Measurements from ENCODE around the gene TRIM62.
A peak's percentile ranks its signal among the peaks of the same experiment; 100 is the strongest.

Gene TRIM62

DNA sequence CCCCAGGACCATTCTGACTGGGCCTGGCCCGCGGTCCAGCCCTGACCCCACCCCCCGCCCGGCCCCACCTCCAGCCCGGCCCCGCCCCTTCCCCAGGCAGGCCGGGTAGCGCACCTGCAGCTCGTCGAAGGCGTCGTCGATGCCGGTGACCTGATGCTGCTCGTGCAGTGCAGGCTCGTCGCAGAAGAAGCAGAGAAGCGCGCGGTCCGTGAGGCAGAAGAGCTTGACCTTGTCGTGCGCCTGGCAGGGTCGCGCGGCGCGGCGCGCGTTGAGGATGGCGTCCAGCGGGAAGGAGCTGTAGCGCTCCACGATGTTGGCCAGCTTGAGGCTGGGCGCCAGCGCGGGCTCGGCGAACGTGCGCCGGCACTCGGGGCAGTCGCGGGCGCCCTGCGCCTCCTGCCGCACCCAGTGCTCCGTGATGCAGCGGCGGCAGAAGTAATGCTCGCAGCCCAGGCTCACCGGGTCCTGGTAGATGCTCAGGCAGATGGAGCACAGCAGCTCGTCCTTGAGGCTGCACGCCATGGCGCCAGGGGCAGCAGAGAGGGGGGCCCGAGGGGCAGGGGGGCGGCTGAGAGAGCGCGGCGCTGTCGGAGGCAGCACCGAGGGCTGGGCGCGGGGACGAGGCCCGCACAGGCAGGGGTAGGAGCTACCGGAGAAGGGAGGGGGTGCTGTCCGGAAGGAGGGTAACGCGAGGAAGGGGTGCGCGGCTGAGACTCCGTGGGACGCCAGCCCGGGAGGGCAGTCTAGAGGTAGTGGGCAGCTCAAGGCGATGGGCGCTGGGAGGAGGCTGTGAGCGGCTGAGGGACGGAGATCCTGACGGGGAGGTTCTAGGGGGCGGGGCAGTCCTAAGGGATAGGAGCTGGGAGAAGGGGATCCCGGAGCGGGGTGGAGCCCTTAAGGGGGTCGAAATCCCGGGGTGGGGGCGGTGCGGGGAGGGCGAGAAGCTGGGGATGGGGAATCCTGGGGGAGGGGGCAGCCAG, 642 bp downstream of the TRIM62 start:
- H3K4me3 ChIP-seq (ENCODE audit: low read depth, low read length): peak overlapping the region; percentile 76
- TF ChIP-seq, protein P1, sequence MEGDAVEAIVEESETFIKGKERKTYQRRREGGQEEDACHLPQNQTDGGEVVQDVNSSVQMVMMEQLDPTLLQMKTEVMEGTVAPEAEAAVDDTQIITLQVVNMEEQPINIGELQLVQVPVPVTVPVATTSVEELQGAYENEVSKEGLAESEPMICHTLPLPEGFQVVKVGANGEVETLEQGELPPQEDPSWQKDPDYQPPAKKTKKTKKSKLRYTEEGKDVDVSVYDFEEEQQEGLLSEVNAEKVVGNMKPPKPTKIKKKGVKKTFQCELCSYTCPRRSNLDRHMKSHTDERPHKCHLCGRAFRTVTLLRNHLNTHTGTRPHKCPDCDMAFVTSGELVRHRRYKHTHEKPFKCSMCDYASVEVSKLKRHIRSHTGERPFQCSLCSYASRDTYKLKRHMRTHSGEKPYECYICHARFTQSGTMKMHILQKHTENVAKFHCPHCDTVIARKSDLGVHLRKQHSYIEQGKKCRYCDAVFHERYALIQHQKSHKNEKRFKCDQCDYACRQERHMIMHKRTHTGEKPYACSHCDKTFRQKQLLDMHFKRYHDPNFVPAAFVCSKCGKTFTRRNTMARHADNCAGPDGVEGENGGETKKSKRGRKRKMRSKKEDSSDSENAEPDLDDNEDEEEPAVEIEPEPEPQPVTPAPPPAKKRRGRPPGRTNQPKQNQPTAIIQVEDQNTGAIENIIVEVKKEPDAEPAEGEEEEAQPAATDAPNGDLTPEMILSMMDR (IDR thresholded peaks at IDR 0.05; ENCODE audit: low read depth, low read length): no peak

DNA sequence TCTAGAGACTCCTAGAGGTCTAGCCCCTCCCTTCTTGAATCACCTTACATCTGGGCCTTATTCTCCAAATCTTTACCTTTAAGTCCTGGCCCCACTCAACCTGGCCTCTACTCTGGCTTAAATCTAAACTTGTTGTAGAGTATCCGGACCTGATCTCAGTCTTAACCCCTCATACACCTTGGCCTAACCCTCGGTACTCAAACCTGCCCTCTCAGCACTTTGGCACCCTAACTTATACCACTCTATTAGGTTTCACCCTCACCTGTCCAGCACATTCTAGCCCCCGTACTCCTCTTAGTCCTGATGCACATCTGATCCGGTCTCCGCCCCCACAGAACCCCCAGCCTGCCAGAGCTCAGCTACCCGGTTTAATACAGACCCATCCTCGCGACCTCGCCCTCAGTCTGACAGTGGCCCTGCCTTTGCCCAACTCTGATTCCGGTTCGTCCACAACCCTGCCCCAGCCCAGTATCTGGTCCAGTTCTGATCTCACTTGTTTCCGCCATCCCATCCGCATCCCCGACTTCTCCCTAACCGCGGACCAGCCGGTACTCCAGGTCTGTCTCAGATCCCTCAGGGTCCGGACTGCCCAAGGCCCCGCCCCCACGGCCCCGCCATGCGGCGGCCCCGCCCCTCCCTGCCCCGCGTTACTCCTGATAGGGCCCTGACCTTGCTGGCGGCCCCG, 1.5 kb downstream of the TRIM62 start:
- H3K4me3 ChIP-seq (ENCODE audit: low read depth, low read length): peak overlapping the region; percentile 64
- TF ChIP-seq, protein P1 (IDR thresholded peaks at IDR 0.05; ENCODE audit: low read depth, low read length): no peak

DNA sequence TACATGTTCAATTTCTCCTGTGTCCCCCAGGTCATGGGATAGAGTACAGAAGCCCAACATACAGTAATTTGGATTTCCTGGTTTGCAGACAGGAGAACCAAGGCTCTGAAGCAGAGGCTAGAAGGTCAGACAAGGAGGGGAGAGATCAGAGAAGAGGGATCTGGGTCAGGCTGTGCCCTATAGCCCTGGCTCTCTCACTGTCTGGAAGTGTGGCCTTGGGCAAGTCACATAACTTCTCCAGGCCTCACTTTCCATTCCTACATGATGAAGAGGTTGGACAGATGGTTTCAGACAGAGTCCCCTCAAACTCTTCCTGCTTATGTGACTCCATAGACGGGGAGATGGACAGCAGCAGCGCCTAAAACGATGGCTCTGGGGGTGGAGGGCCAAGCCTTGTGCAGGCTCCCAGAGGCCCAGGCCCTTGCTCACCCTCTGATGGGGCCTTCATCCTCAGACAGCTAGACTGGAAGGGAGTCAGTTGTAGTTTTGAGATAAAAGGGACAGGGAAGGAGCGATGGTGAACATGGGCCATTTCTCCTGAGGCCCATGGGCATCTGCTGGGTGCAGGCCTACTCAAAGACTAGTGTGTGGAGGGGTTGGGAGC, 2.9 kb downstream of the TRIM62 start:
- TF ChIP-seq, protein P1 (IDR thresholded peaks at IDR 0.05; ENCODE audit: low read depth, low read length): no peak
- H3K4me3 ChIP-seq (ENCODE audit: low read depth, low read length): no peak overlapping the region

DNA sequence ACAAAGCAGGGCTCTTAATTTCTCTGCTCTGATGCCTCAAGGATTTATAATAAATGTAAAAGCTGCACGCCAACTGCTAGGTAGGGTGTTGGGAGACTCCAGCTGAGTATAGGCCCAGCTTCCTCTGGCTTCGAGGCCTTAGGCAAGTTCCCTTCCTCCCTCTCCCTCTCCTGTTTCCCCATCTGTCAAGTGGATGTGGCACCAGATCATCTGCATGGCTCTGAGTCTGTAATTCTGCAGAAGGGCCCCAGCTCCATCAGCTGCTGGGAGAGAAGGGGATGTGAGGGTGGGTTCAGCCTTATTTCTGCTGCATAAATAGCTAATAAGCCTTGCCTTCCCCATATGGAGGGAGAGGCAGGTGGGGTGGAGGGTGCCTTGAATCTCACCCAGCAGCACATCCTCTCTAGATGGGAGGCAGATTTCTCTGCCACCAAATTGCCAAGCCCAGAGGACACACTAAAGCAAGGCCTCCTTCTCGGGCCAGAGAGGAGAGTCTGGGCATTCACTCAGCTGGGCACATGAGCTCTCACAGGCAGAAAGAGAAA, 3.8 kb downstream of the TRIM62 start:
- TF ChIP-seq, protein P1 (IDR thresholded peaks at IDR 0.05; ENCODE audit: low read depth, low read length): no peak
- no peak overlapping the region for H3K4me3 ChIP-seq (ENCODE audit: low read depth, low read length)

DNA sequence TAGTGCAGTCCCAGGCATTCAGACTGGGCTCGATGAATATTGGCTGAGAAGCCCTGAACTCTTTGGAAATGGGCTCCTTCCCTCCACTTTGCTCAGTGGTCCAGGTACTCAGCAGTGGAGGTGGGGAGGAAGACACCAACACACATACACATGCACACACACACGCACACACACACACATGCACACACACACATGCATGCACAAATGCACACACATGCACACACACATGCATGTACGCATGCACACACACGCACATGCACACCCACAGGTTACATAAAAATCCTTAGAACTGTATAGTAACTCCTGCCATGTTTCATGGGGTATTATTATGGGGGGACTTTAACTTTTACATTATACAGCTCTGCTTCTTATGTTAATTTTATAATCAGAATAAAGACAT, 5.0 kb downstream of the TRIM62 start:
- no peak overlapping the region for H3K4me3 ChIP-seq (ENCODE audit: low read depth, low read length)
- TF ChIP-seq, protein P1 (IDR thresholded peaks at IDR 0.05; ENCODE audit: low read depth, low read length): no peak

DNA sequence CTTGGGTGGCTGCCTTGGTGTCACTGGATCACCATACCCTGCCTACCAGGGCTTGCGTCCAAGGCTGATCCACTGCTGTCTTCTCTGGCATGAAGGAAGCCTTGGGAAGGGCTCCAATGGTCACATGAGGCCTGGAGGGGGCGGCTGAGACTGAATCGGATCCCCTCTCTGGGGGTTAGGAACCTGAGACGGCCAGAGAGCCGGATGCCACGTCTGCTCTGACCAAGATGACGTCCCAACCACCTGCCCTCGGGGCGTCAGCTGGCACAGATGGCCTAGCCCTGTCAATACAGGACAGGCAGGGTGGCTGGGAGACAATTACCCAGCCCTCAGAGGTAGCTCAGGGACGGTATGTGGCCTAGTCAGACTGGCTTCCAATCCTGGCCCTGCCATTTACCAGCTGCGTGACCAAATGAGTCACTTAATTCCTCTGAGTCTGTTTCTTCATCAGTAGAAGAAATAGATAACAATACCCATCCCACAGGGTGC, 5.4 kb downstream of the TRIM62 start:
- H3K4me3 ChIP-seq (ENCODE audit: low read depth, low read length): no peak overlapping the region
- TF ChIP-seq, protein P1 (IDR thresholded peaks at IDR 0.05; ENCODE audit: low read depth, low read length): no peak

All from WI38 (cell line).